Epithelial cell of esophagus (primary cell): ENCODE data around the gene TMEM52.
A peak's percentile ranks its signal among the peaks of the same experiment; 100 is the strongest.

Experiments
- DNase-seq: peaks from one replicate; pipeline ENCODE4 v3.0.0; 2010; ENCODE audit warnings: low read depth
- H3K4me3 ChIP-seq: 2 replicates; pipeline ENCODE4 v1.5.1; 2011; ENCODE audit warnings: mild to moderate bottlenecking, low read length, control low read depth
- TF ChIP-seq, protein P1 (sequence below): IDR thresholded peaks from 2 replicates; pipeline ENCODE4 v1.5.1; 2011; ENCODE audit warnings: low read depth, mild to moderate bottlenecking, low read length, control low read depth, inconsistent platforms; ENCODE audit not compliant: insufficient read depth; ENCODE audit errors: missing control alignments

The TMEM52 gene

GRCh38 chr1:1917995-1918900, 831 bp downstream of the TMEM52 start:
- no peak for DNase-seq
- TF ChIP-seq, protein P1, sequence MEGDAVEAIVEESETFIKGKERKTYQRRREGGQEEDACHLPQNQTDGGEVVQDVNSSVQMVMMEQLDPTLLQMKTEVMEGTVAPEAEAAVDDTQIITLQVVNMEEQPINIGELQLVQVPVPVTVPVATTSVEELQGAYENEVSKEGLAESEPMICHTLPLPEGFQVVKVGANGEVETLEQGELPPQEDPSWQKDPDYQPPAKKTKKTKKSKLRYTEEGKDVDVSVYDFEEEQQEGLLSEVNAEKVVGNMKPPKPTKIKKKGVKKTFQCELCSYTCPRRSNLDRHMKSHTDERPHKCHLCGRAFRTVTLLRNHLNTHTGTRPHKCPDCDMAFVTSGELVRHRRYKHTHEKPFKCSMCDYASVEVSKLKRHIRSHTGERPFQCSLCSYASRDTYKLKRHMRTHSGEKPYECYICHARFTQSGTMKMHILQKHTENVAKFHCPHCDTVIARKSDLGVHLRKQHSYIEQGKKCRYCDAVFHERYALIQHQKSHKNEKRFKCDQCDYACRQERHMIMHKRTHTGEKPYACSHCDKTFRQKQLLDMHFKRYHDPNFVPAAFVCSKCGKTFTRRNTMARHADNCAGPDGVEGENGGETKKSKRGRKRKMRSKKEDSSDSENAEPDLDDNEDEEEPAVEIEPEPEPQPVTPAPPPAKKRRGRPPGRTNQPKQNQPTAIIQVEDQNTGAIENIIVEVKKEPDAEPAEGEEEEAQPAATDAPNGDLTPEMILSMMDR: no peak
- H3K4me3 ChIP-seq: peak overlapping the region; percentile 45

DNA sequence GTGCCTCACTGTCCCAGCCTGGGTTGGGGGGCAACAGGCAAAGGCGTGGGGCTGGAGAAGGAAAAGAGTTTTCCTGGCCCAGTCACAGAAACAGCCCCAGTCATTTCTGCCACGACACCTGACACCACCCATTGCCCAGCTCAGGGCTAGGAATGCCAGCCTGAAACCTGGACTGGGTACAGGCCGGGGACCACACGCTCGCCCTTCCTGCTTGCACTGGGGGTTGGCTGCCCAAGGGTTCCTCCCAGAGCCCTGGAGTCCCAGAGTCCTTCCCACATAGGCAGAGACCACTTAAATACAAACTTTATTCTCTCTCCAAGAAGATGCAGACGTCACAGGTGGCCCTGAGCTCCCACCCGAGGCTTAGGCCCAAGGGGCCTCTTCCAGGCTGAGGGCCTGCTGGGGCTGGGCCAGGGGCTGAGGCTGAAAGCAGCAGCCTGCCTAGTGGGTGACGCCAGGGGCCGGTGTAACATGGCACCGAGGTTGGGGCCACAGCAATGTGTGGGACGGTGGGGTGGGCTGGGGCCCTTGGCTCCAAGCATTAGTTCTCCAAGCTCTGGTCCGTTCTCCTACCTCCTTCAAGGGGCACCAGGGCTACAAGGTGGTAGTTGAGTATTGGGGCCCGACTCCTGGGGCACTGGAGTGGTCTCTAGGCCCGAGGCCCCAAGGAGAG, 1.6 kb downstream of the TMEM52 start:
- no peak for DNase-seq
- TF ChIP-seq, protein P1: no peak
- no peak overlapping the region for H3K4me3 ChIP-seq

DNA sequence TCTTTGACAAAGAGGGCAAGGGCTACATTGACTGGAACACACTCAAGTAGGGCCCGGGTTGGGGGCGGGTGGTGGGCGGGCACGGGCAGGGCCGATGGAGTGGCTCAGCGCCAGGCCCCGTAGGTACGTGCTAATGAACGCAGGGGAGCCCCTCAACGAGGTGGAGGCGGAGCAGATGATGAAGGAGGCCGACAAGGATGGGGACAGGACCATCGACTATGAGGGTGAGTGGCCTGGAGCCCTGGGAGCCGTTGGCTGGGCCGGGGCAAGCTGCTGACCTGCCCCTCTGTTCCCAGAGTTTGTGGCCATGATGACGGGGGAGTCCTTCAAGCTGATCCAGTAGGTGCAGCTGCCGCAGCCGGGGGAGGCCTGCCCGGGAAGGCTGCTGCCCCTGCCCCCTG, 2.2 kb downstream of the TMEM52 start:
- TF ChIP-seq, protein P1: no peak
- no peak overlapping the region for H3K4me3 ChIP-seq
- DNase-seq: no peak

GRCh38 chr1:1915911-1916840, 2.9 kb downstream of the TMEM52 start:
- TF ChIP-seq, protein P1: no peak
- no peak overlapping the region for H3K4me3 ChIP-seq
- DNase-seq: no peak

- TF ChIP-seq, protein P1: no peak
- no peak for DNase-seq
- no peak within 1 kb of the TSS for H3K4me3 ChIP-seq
These were observed 3.9 kb downstream of the TMEM52 start, which contains the start of gene CALML6 for GRCh38 chr1:1914971-1915692. TSS of gene CALML6 (plus strand) at chr1:1915260. CDS start at chr1:1915281, 21 bp downstream.
